Left lung (tissue), 10 donors: Measurements from ENCODE around the gene ATP12A. TPM values are rescaled to one million over a fixed set of nuclear protein-coding genes. Genes with fewer than 3 reads are reported as not detected.

Experiments
- ATAC-seq: fragments of 200-7000 bp; cut with Tn5 transposase; one replicate; pipeline ENCODE4 v1.9.1; 2020; ENCODE audit warnings: moderate library complexity
- DNase-seq, 4 donors: peaks; one replicate each; pipeline ENCODE4 v3.0.0-alpha.2; 2013 to 2020
- H3K27ac ChIP-seq, 2 donors: fragments of 200-600 bp; sonication (generic) in 1 of 2; one replicate each; pipeline versions ENCODE4 v1.5.0 to v1.8.0; 2020 to 2021
- H3K27me3 ChIP-seq, 2 donors: fragments of 200-600 bp; sonication (generic) in 1 of 2; one replicate each; pipeline versions ENCODE4 v1.5.0 to v1.8.0; 2020 to 2021
- H3K36me3 ChIP-seq, 2 donors: fragments of 200-600 bp; sonication (generic) in 1 of 2; one replicate each; pipeline versions ENCODE4 v1.5.0 to v1.8.0; 2020 to 2021
- H3K4me1 ChIP-seq, 2 donors: fragments of 200-600 bp; one replicate each; pipeline ENCODE4 v1.8.0; 2021
- H3K4me3 ChIP-seq, 2 donors: fragments of 200-600 bp; sonication (generic) in 1 of 2; one replicate each; pipeline versions ENCODE4 v1.5.0 to v1.8.0; 2020 to 2021; ENCODE audit warnings: mild to moderate bottlenecking in 1 of 2
- H3K9me3 ChIP-seq, 2 donors: fragments of 200-600 bp; sonication (generic) in 1 of 2; one replicate each; pipeline versions ENCODE4 v1.5.0 to v1.8.0; 2020 to 2021
- intact Hi-C, 2 donors: fragments of 100-400 bp; cut with DNase I; formaldehyde crosslinking; loops; one replicate each; pipeline versions ENCODE4 v1.11.2 to v1.14.2; 2022
- polyA plus RNA-seq, 6 donors: library from polyadenylated mRNA; unstranded; fragments of 120-200 nt; gene quantifications; one replicate each; pipeline ENCODE4 v1.2.1, GENCODE V29; 2013; ENCODE audit not compliant: insufficient read length in 6 of 6
- total RNA-seq, 2 donors: library from RNA; stranded (reverse); fragmentation: NEBNext Ultra II Directional; extraction: Animal tissue kit (Norgen Biotek cat#: 25700); gene quantifications; one replicate each; pipeline ENCODE4 v1.2.1, GENCODE V29; 2021
- TF ChIP-seq, protein P1 (sequence below), 2 donors: fragments of 200-600 bp; sonication (generic) in 1 of 2; IDR thresholded peaks; one replicate each; pipeline versions ENCODE4 v1.5.0 to v1.8.0; 2021; ENCODE audit warnings: antibody characterized with exemption in 2 of 2
- donor health status: DM: no; HTN: yes; CAD: no.
- donor health status: DM: no; HTN: no; CAD: no.

The ATP12A gene
- total and polyA plus RNA-seq, 8 donors = 0.08 to 2.0 (median 0.10) TPM; not detected in 3

DNA sequence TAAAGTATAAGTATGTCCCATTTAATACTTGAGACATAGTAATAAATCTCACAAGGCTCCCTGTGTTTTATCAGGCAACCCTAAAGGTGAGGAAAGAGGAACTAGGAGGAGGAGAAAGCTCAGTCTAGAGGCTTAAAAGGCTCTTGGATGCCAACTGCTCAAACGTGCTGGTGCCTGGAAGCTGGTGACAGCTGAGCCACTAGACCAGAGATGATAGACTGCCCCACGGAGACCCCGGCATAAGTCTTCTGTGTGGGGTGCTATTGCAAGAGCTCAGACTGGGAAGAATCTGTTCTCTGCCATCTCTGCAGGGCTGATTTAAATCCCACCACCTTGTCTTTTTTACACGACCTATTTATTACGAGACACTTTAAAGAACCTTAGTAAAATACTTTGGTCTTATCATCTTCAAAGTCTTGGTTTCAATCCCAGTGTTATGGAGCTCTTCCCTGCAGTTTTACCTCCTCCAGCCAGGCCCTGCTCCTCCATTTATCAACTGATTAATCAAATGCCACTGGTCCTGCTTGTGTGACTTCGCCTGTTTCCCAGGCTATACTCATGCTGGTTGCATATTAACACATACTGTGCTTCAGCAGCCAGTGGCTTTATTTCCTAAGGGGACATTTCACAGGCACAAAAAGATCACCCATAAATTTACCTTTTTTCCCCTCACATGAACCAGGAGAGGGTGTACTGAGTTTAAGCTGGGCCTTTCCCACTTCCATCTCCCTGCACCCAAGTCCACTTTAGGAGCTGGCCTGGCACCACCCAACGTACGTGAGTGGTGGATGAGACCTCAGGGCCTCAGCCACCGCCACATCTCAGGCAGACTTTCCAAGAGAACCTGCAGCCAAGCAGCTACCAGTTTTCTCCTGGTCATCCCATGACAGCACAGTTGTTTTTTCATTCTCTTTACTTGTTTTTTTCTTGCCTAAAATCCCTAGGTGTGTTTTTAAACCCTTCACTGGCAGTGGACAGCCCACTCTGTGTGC lies 7.8 kb upstream of the ATP12A start:
- no peak overlapping the region for H3K4me3 ChIP-seq
- TF ChIP-seq, protein P1, sequence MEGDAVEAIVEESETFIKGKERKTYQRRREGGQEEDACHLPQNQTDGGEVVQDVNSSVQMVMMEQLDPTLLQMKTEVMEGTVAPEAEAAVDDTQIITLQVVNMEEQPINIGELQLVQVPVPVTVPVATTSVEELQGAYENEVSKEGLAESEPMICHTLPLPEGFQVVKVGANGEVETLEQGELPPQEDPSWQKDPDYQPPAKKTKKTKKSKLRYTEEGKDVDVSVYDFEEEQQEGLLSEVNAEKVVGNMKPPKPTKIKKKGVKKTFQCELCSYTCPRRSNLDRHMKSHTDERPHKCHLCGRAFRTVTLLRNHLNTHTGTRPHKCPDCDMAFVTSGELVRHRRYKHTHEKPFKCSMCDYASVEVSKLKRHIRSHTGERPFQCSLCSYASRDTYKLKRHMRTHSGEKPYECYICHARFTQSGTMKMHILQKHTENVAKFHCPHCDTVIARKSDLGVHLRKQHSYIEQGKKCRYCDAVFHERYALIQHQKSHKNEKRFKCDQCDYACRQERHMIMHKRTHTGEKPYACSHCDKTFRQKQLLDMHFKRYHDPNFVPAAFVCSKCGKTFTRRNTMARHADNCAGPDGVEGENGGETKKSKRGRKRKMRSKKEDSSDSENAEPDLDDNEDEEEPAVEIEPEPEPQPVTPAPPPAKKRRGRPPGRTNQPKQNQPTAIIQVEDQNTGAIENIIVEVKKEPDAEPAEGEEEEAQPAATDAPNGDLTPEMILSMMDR (IDR thresholded peaks at IDR 0.05) = no peak
- intact Hi-C loops = no loop called here
- H3K9me3 ChIP-seq = no peaks in the 10 kb centered on the region
- DNase-seq (peak in 1 of 4 donors; percentile 8), ATAC-seq (no peak)
- no peaks in the 10 kb centered on the region for H3K36me3 ChIP-seq
- H3K27me3 ChIP-seq = peaks cover 0 to 5% of the 10 kb centered on the region in 2 donors
- peak overlapping the region; percentile 46 to 59 for H3K27ac ChIP-seq
- peaks cover 4 to 13% of the 10 kb centered on the region in 2 donors for H3K4me1 ChIP-seq

DNA sequence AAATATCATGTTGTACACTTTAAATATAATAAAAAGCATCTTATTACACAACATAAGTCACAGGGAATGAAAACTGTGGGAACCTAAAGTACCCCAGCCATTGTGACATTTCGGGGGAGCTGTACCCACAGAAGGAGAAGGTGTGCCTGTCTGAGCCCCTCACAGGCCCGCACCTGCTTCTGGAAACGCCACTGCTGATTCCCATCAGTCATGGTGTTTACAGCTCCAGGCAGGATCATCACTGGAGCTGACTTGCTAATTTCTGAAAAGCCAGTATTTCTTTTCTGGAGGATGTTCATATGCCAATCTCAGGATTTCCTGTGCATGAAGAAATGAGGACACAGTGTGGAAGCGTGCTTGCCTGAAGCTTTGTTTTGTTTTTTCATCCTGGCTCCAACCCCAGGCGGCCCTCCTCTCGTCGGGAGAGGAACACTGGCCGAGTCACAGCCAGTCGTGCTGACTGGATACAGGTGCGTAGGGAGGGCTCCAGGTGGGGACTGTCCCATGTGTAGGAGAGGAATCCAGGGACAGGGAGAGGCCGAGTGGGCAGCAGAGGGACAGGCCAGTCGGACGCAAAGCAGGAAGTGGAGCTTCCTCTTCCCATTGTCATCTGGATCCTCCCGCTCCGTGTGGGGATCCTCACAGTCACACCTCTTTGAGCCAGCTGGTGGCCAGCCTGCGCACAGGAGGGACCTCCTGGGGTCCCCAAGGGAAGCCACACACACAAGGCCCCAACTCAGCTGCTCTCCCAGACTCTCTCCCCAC lies 4.2 kb upstream of the ATP12A start:
- Histone ChIP-seq H3K27ac (no peak overlapping the region), H3K27me3 (peaks cover 15 to 40% of the 10 kb centered on the region in 2 donors), H3K36me3 (no peaks in the 10 kb centered on the region), H3K9me3 (no peaks in the 10 kb centered on the region), H3K4me3 (no peak overlapping the region), H3K4me1 (peaks cover 6 to 18% of the 10 kb centered on the region in 2 donors)
- TF ChIP-seq, protein P1 (IDR thresholded peaks at IDR 0.05) = no peak
- intact Hi-C loops = no loop called here
- DNase-seq (no peak), ATAC-seq (no peak)

- peaks cover 5 to 10% of the 10 kb centered on the region in 2 donors for H3K4me1 ChIP-seq
- TF ChIP-seq, protein P1 (IDR thresholded peaks at IDR 0.05) = no peak
- no peaks in the 10 kb centered on the region for H3K36me3 ChIP-seq
- ATAC-seq (no peak), DNase-seq (no peak)
- H3K9me3 ChIP-seq = no peaks in the 10 kb centered on the region
- intact Hi-C loops = no loop called here
- H3K4me3 ChIP-seq = no peak overlapping the region
- no peak overlapping the region for H3K27ac ChIP-seq
- peaks cover 19 to 47% of the 10 kb centered on the region in 2 donors for H3K27me3 ChIP-seq
Measured at GRCh38 chr13:24678151-24678550, 2.1 kb upstream of the ATP12A start.

DNA sequence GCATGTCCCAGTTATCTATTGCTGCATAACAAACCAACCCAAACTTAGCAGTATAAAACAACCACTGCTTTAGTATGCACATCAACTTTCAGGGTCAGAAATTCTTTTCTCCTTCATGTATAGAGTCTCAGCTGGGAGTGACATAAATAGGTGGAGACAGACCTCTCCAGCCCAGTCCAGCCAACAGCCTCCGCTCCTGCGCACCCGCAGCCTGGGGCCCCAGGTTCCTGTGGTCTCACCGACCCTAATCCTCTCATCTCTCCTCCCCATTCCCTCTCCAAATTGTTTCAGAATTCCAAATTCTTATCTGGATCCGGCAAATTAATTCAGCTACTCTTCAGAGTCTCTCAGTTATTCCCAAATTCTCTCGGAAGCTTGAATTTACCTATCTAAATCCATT lies 522 bp upstream of the ATP12A start:
- Histone ChIP-seq H3K27ac (no peak overlapping the region), H3K36me3 (no peaks in the 10 kb centered on the region), H3K27me3 (peaks cover 19 to 47% of the 10 kb centered on the region in 2 donors), H3K4me1 (peaks cover 5 to 14% of the 10 kb centered on the region in 2 donors), H3K4me3 (no peak overlapping the region), H3K9me3 (no peaks in the 10 kb centered on the region)
- TF ChIP-seq, protein P1 (IDR thresholded peaks at IDR 0.05) = no peak
- DNase-seq (no peak), ATAC-seq (no peak)
- intact Hi-C loops = no loop called here
